Breast epithelium (tissue), 4 donors: ENCODE measurements around the gene PLSCR1. TPM values are rescaled to one million over a fixed set of nuclear protein-coding genes. Genes with fewer than 3 reads are reported as not detected.

Experiments
- DNase-seq, 2 donors: peaks; one replicate each; pipeline ENCODE4 v3.0.0-alpha.2; 2019; ENCODE audit warnings: low spot score in 2 of 2
- H3K27ac ChIP-seq, 2 donors: fragments of 200-600 bp; sonication (generic) in 1 of 2; one replicate each; pipeline ENCODE4 v1.5.1; 2016 to 2019; ENCODE audit warnings: mild to moderate bottlenecking in 1 of 2
- H3K27me3 ChIP-seq, 2 donors: fragments of 200-600 bp; sonication (generic) in 1 of 2; one replicate each; pipeline versions ENCODE4 v1.5.1 to v1.6.0; 2017 to 2019; ENCODE audit warnings: control low read depth in 1 of 2, mild to moderate bottlenecking in 1 of 2
- H3K36me3 ChIP-seq: fragments of 200-600 bp; one replicate; pipeline ENCODE4 v1.5.1; 2019
- H3K4me1 ChIP-seq, 2 donors: fragments of 200-600 bp; sonication (generic); one replicate each; pipeline ENCODE4 v1.5.1; 2016 to 2019; ENCODE audit warnings: control low read depth in 1 of 2
- H3K4me3 ChIP-seq, 3 donors: fragments of 200-600 bp; sonication (generic); 1 replicate in 2 of 3; 2 replicates in 1 of 3; pipeline ENCODE4 v1.5.1; 2016 to 2019; ENCODE audit warnings: mild to moderate bottlenecking in 3 of 3, moderate library complexity in 2 of 3
- H3K9me3 ChIP-seq, 2 donors: fragments of 200-600 bp; sonication (generic) in 1 of 2; one replicate each; pipeline ENCODE4 v1.5.1; 2016 to 2019; ENCODE audit warnings: control low read depth in 1 of 2
- CTCF ChIP-seq, 3 donors: fragments of 450-650 bp; IDR thresholded peaks; one replicate each; pipeline ENCODE4 v1.5.1; 2016 to 2017; ENCODE audit warnings: antibody characterized with exemption in 3 of 3, mild to moderate bottlenecking in 3 of 3, moderate library complexity in 3 of 3
- POLR2A ChIP-seq: fragments of 450-650 bp; IDR thresholded peaks from one replicate; pipeline ENCODE4 v1.6.1; 2016; ENCODE audit warnings: antibody characterized with exemption, mild to moderate bottlenecking, moderate library complexity
- POLR2AphosphoS5 ChIP-seq, 3 donors: sonication (generic); formaldehyde crosslinking; IDR thresholded peaks; one replicate each; pipeline ENCODE4 v1.6.1; 2017; ENCODE audit warnings: antibody characterized with exemption in 3 of 3
- intact Hi-C: fragments of 100-400 bp; cut with DNase I; formaldehyde crosslinking; loops from one replicate; pipeline ENCODE4 v1.15.1; 2023; ENCODE audit warnings: low total_unique reads
- total RNA-seq, 3 donors: library from RNA; depleted of rRNA; stranded (reverse); fragments of >200 nt; gene quantifications; one replicate each; pipeline ENCODE4 v1.1.0, GENCODE V29; 2016

Gene PLSCR1
- total RNA-seq, 3 donors from 2014 or later = 81.8 to 149 (median 148) TPM

GRCh38 chr3:146560678-146561077, 16.3 kb upstream of the PLSCR1 start:
- intact Hi-C loops = no loop called here

GRCh38 chr3:146559388-146559787, 15.0 kb upstream of the PLSCR1 start:
- Histone ChIP-seq H3K27me3 (no peaks in the 10 kb centered on the region), H3K4me3 (no peak overlapping the region), H3K36me3 (no peaks in the 10 kb centered on the region), H3K9me3 (no peaks in the 10 kb centered on the region), H3K27ac (no peak overlapping the region), H3K4me1 (no peaks in the 10 kb centered on the region)
- intact Hi-C loops = no loop called here
- no peak for DNase-seq
- TF ChIP-seq POLR2A = no peak
- TF ChIP-seq POLR2AphosphoS5 (IDR thresholded peaks at IDR 0.05) = no peak
- TF ChIP-seq CTCF (IDR thresholded peaks at IDR 0.05) = no peak

More at GRCh38 chr3:146560678-146561077, 16.3 kb upstream of the PLSCR1 start:
- Histone ChIP-seq H3K4me1 (no peaks in the 10 kb centered on the region), H3K27me3 (no peaks in the 10 kb centered on the region), H3K9me3 (no peaks in the 10 kb centered on the region), H3K4me3 (no peak overlapping the region), H3K36me3 (no peaks in the 10 kb centered on the region), H3K27ac (no peak overlapping the region)
- DNase-seq = no peak
- TF ChIP-seq POLR2AphosphoS5 (IDR thresholded peaks at IDR 0.05) = no peak
- no peak for TF ChIP-seq POLR2A
- no peak for TF ChIP-seq CTCF (IDR thresholded peaks at IDR 0.05)

GRCh38 chr3:146558781-146559180, 14.4 kb upstream of the PLSCR1 start:
- no peaks in the 10 kb centered on the region for H3K4me1 ChIP-seq
- DNase-seq = no peak
- intact Hi-C loops = no loop called here
- no peaks in the 10 kb centered on the region for H3K27me3 ChIP-seq
- H3K4me3 ChIP-seq = no peak overlapping the region
- H3K36me3 ChIP-seq = no peaks in the 10 kb centered on the region
- H3K9me3 ChIP-seq = no peaks in the 10 kb centered on the region
- TF ChIP-seq POLR2A (no peak), POLR2AphosphoS5 (IDR thresholded peaks at IDR 0.05) (no peak), CTCF (IDR thresholded peaks at IDR 0.05) (no peak)
- no peak overlapping the region for H3K27ac ChIP-seq

- H3K27ac ChIP-seq = no peak overlapping the region
Observed at GRCh38 chr3:146557745-146558144, 13.3 kb upstream of the PLSCR1 start.

GRCh38 chr3:146555311-146555710, 10.9 kb upstream of the PLSCR1 start:
- no peak overlapping the region for H3K4me3 ChIP-seq

More at GRCh38 chr3:146557745-146558144, 13.3 kb upstream of the PLSCR1 start:
- H3K27me3 ChIP-seq = no peaks in the 10 kb centered on the region
- no peaks in the 10 kb centered on the region for H3K36me3 ChIP-seq
- H3K4me1 ChIP-seq = no peaks in the 10 kb centered on the region
- no peak for DNase-seq
- TF ChIP-seq CTCF (IDR thresholded peaks at IDR 0.05) (no peak), POLR2A (no peak), POLR2AphosphoS5 (IDR thresholded peaks at IDR 0.05) (no peak)
- H3K4me3 ChIP-seq = no peak overlapping the region
- no peaks in the 10 kb centered on the region for H3K9me3 ChIP-seq
- intact Hi-C loops = no loop called here

More at GRCh38 chr3:146555311-146555710, 10.9 kb upstream of the PLSCR1 start:
- Histone ChIP-seq H3K36me3 (no peaks in the 10 kb centered on the region), H3K27ac (no peak overlapping the region), H3K9me3 (no peaks in the 10 kb centered on the region), H3K27me3 (no peaks in the 10 kb centered on the region), H3K4me1 (no peaks in the 10 kb centered on the region)
- no peak for DNase-seq
- TF ChIP-seq POLR2AphosphoS5 (IDR thresholded peaks at IDR 0.05) (no peak), POLR2A (no peak), CTCF (IDR thresholded peaks at IDR 0.05) (no peak)
- intact Hi-C loops = no loop called here
